OCI-LY7 (cell line): Measurements from ENCODE around the gene LYAR. TPM values are rescaled to one million over a fixed set of nuclear protein-coding genes. Genes with fewer than 3 reads are reported as not detected.

ENCODE experiments used
- BruUV-seq: library from RNA; stranded (reverse); fragments of 400-500 nt; replicated peaks from 2 replicates; lab custom pipeline; 2021; lab: Mats Ljungman, UMichigan
- CTCF ChIA-PET: fragments of 300-600 bp; sonication (Branson Sonifier 250); formaldehyde crosslinking; loops from one replicate; lab custom pipeline; 2022; ENCODE audit warnings: antibody characterized with exemption; ENCODE audit not compliant: unreplicated experiment; lab: Charles Lee
- POLR2A ChIA-PET: fragments of 300-600 bp; sonication (Branson Sonifier 250); formaldehyde crosslinking; loops from one replicate; lab custom pipeline; 2022; ENCODE audit warnings: antibody characterized with exemption; lab: Charles Lee
- DNase-seq: peaks from one replicate; pipeline ENCODE4 v3.0.0-alpha.2; 2015; ENCODE audit warnings: low spot score
- H2AFZ ChIP-seq: fragments of 200-600 bp; sonication (generic), shearing (Covaris generic); 2 replicates; pipeline ENCODE4 v1.6.1; 2014; ENCODE audit warnings: mild to moderate bottlenecking, antibody characterized with exemption, low read length, moderate library complexity
- H3K27ac ChIP-seq: fragments of 200-600 bp; sonication (generic); 2 replicates; pipeline ENCODE4 v1.5.1; 2014; ENCODE audit warnings: mixed run types, low read depth, mild to moderate bottlenecking, moderate library complexity, low read length, inconsistent platforms; ENCODE audit not compliant: poor library complexity, severe bottlenecking
- H3K36me3 ChIP-seq: fragments of 200-600 bp; sonication (generic); 2 replicates; pipeline ENCODE4 v1.6.1; 2014; ENCODE audit warnings: mild to moderate bottlenecking, antibody characterized with exemption, low read length, moderate library complexity, mixed read lengths; ENCODE audit not compliant: insufficient read depth
- H3K4me1 ChIP-seq: fragments of 200-600 bp; sonication (generic); 2 replicates; pipeline ENCODE4 v1.5.1; 2014; ENCODE audit warnings: mild to moderate bottlenecking, low read length; ENCODE audit not compliant: insufficient read depth, poor library complexity, severe bottlenecking
- H3K4me2 ChIP-seq: fragments of 200-600 bp; sonication (generic); 2 replicates; pipeline ENCODE4 v1.6.1; 2014; ENCODE audit warnings: mild to moderate bottlenecking, low read length
- H3K4me3 ChIP-seq: fragments of 200-600 bp; sonication (generic); 2 replicates; pipeline ENCODE4 v1.5.1; 2014; ENCODE audit warnings: mild to moderate bottlenecking, low read depth, low read length; ENCODE audit not compliant: poor library complexity, severe bottlenecking
- H3K79me2 ChIP-seq: fragments of 200-600 bp; sonication (generic); 2 replicates; pipeline ENCODE4 v1.6.1; 2016; ENCODE audit warnings: low read depth, mild to moderate bottlenecking, low read length, moderate library complexity, mixed read lengths; ENCODE audit not compliant: insufficient read depth
- H3K9me2 ChIP-seq: fragments of 200-600 bp; sonication (generic); 2 replicates; pipeline ENCODE4 v1.6.1; 2016; ENCODE audit warnings: mild to moderate bottlenecking, low read length, mixed read lengths; ENCODE audit not compliant: insufficient read depth
- H3K9me3 ChIP-seq: fragments of 200-600 bp; sonication (generic); 2 replicates; pipeline ENCODE4 v1.6.1; 2014; ENCODE audit warnings: mild to moderate bottlenecking, mixed run types, low read length, mixed read lengths
- H4K20me1 ChIP-seq: fragments of 200-600 bp; sonication (generic); 2 replicates; pipeline ENCODE4 v1.6.1; 2014; ENCODE audit warnings: mild to moderate bottlenecking, antibody characterized with exemption, low read length, moderate library complexity, mixed read lengths; ENCODE audit not compliant: insufficient read depth
- EZH2phosphoT487 ChIP-seq: fragments of 200-600 bp; sonication (generic); IDR thresholded peaks from 2 replicates; pipeline ENCODE4 v1.6.1; 2018; ENCODE audit warnings: low read depth, borderline replicate concordance, mild to moderate bottlenecking, mixed run types, antibody characterized with exemption, low read length, moderate library complexity, mixed read lengths
- intact Hi-C: fragments of 100-400 bp; cut with micrococcal nuclease; formaldehyde crosslinking; loops from one replicate; pipeline ENCODE4 v1.10.0; 2022; ENCODE audit not compliant: unreplicated experiment
- total RNA-seq, 2 experiments: library from RNA; depleted of rRNA in 1 of 2; stranded (reverse); fragments of >200 nt in 1 of 2; shearing (Covaris generic) in 1 of 2; gene quantifications; 2 replicates each; pipeline ENCODE4 v1.2.3, GENCODE V29; 2014 to 2022
- TF ChIP-seq, protein P1 (sequence below): fragments of 200-600 bp; sonication (generic); conservative IDR thresholded peaks from 2 replicates; pipeline ENCODE4 v1.5.1; 2014; ENCODE audit warnings: mild to moderate bottlenecking, antibody characterized with exemption, low read length, moderate library complexity, mixed read lengths

LYAR gene
- total RNA-seq, 2 experiments from 2014 or later: 58.5 to 58.8 TPM

DNA sequence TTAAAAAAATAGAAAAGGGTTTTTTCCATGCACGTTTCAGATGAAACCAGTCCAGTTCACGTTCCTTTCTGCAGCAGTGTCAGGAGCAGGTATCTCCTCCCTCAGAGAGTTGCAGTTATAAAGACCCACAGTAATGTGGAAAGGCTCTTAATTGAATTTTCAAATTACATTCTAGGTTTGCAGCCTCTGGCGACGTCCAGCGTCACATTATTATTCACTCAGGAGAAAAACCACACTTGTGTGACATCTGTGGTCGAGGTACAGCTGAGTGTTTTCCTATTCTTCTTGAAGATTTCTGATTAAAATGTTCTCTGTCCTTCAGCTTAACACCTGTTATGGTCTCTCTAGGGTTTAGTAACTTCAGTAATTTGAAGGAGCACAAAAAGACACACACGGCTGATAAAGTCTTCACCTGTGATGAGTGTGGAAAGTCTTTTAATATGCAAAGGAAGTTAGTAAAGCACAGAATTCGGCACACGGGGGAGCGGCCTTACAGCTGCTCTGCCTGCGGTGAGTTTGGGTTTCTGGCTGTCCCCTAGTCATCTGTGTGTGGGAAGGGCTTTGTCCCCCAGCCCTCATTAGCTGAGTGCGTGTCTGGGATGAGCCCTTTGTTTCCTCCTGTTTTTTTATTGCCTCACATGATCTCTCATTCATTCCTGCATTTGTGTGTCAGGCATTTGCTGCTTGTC lies 25.7 kb upstream of the LYAR start:
- intact Hi-C loops: loop anchor here (2.0 kb wide), 1 partner anchor 25 kb away; the partner anchor contains the start of genes LYAR and ZBTB49
- peak overlapping the region; percentile 43 for H3K4me2 ChIP-seq
- H2AFZ ChIP-seq: 0 out of 2 replicates have a peak overlapping the region, but pooled peaks have one; percentile 7
- TF ChIP-seq, protein P1, sequence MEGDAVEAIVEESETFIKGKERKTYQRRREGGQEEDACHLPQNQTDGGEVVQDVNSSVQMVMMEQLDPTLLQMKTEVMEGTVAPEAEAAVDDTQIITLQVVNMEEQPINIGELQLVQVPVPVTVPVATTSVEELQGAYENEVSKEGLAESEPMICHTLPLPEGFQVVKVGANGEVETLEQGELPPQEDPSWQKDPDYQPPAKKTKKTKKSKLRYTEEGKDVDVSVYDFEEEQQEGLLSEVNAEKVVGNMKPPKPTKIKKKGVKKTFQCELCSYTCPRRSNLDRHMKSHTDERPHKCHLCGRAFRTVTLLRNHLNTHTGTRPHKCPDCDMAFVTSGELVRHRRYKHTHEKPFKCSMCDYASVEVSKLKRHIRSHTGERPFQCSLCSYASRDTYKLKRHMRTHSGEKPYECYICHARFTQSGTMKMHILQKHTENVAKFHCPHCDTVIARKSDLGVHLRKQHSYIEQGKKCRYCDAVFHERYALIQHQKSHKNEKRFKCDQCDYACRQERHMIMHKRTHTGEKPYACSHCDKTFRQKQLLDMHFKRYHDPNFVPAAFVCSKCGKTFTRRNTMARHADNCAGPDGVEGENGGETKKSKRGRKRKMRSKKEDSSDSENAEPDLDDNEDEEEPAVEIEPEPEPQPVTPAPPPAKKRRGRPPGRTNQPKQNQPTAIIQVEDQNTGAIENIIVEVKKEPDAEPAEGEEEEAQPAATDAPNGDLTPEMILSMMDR: no peak
- no peak for TF ChIP-seq EZH2phosphoT487
- H3K79me2 ChIP-seq: no peaks in the 10 kb centered on the region
- H3K9me3 ChIP-seq: no peaks in the 10 kb centered on the region
- DNase-seq: peak; percentile 71
- H3K27ac ChIP-seq: peak overlapping the region; percentile 69
- H3K9me2 ChIP-seq: no peaks in the 10 kb centered on the region
- peak overlapping the region; percentile 2 for H3K4me3 ChIP-seq
- H4K20me1 ChIP-seq: no peaks in the 10 kb centered on the region
- POLR2A ChIA-PET: interaction anchor here (0.8 to 2.1 kb wide), 5 partner anchors 11 to 28 kb away, joined by 3 to 5 read pairs (median 4); no protein-coding TSS in a partner anchor
- no TSS peak for BruUV-seq
- H3K4me1 ChIP-seq: peaks cover 48% of the 10 kb centered on the region
- peaks cover 25% of the 10 kb centered on the region; the same call in 1 of the 2 replicates for H3K36me3 ChIP-seq
- CTCF ChIA-PET: no interaction called here

DNA sequence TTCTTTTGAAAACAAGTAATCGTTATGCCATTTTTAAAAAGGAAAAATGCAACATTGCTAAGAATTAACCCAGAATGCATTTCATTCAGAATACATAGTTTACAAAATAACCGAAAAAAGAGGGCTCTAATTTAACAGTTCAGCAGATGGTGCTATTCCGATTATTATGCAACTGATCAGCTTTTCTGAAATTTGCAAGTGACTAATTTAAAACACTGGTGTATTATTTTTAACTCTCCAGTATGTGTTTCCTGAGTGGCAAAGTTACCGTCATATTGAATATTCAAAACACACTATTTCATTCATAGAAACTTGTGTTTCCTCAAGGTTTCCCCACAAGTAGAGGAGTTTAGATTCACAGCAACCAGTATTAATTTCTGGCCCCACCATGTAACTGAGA lies 21.2 kb upstream of the LYAR start:
- CTCF ChIA-PET: no interaction called here
- Histone ChIP-seq H3K4me2 (peak overlapping the region; percentile 8; the same call in 1 of the 2 replicates), H3K9me2 (no peaks in the 10 kb centered on the region), H3K27ac (no peak overlapping the region), H3K79me2 (no peaks in the 10 kb centered on the region), H3K4me1 (peaks cover 32% of the 10 kb centered on the region), H3K4me3 (no peak overlapping the region), H2AFZ (no peak overlapping the region; the same call in 1 of the 2 replicates), H3K36me3 (peaks cover 21% of the 10 kb centered on the region; the same call in 1 of the 2 replicates), H4K20me1 (no peaks in the 10 kb centered on the region), H3K9me3 (no peaks in the 10 kb centered on the region)
- DNase-seq: no peak
- POLR2A ChIA-PET: no interaction called here
- no TSS peak for BruUV-seq
- TF ChIP-seq EZH2phosphoT487: no peak
- TF ChIP-seq, protein P1: peak; percentile 55; the same call in 1 of the 2 replicates
- intact Hi-C loops: no loop called here
